Gastrocnemius medialis (tissue), 4 donors: Measurements from ENCODE around the gene C7orf33. TPM values are rescaled to one million over a fixed set of nuclear protein-coding genes. Genes with fewer than 3 reads are reported as not detected.
A peak's percentile ranks its signal among the peaks of the same experiment; 100 is the strongest.

ENCODE experiments used
- ATAC-seq, 2 donors: fragments of 150-250 bp; one replicate each; pipeline ENCODE4 v1.9.1; 2016
- DNase-seq, 2 donors: peaks; one replicate each; pipeline ENCODE4 v3.0.0-alpha.2; 2019
- H3K27ac ChIP-seq, 4 donors: fragments of 200-600 bp; sonication (generic); 1 replicate in 1 of 4; 2 replicates in 3 of 4; pipeline ENCODE4 v1.5.1; 2016 to 2018; ENCODE audit warnings: mild to moderate bottlenecking in 2 of 4, moderate library complexity in 1 of 4
- H3K27me3 ChIP-seq, 3 donors: fragments of 200-600 bp; sonication (generic) in 2 of 3; 1 replicate in 1 of 3; 2 replicates in 2 of 3; pipeline versions ENCODE4 v1.5.1 to v1.6.0; 2016 to 2019; ENCODE audit warnings: mild to moderate bottlenecking in 1 of 3, moderate library complexity in 1 of 3
- H3K36me3 ChIP-seq, 2 donors: fragments of 200-600 bp; sonication (generic) in 1 of 2; one replicate each; pipeline ENCODE4 v1.5.1; 2017 to 2018
- H3K4me1 ChIP-seq, 2 donors: fragments of 200-600 bp; sonication (generic) in 1 of 2; one replicate each; pipeline ENCODE4 v1.5.1; 2016 to 2017; ENCODE audit warnings: mild to moderate bottlenecking in 2 of 2
- H3K4me3 ChIP-seq, 4 donors: fragments of 200-600 bp; sonication (generic) in 3 of 4; 1 replicate in 1 of 4; 2 replicates in 3 of 4; pipeline ENCODE4 v1.5.1; 2016 to 2019; ENCODE audit warnings: mild to moderate bottlenecking in 2 of 4
- H3K9me3 ChIP-seq, 3 donors: fragments of 200-600 bp; sonication (generic) in 2 of 3; 1 replicate in 1 of 3; 2 replicates in 2 of 3; pipeline ENCODE4 v1.5.1; 2016 to 2019
- POLR2A ChIP-seq, 2 donors: fragments of 450-650 bp; IDR thresholded peaks; one replicate each; pipeline ENCODE4 v1.6.1; 2017; ENCODE audit warnings: antibody characterized with exemption in 2 of 2, mild to moderate bottlenecking in 2 of 2, moderate library complexity in 2 of 2
- in situ Hi-C, 4 donors: fragments of 200-750 bp; cut with MboI; loops; one replicate each; pipeline versions ENCODE4 v1.15.0 to v1.8.0; 2017; ENCODE audit warnings: low sequenced_read_pairs in 4 of 4
- intact Hi-C: fragments of 100-400 bp; cut with DNase I; formaldehyde crosslinking; loops from one replicate; pipeline ENCODE4 v1.15.1; 2023; ENCODE audit warnings: low total_unique reads
- total RNA-seq, 4 donors: library from RNA; depleted of rRNA; stranded (reverse); fragments of >200 nt; gene quantifications; one replicate each; pipeline versions ENCODE4 v1.1.0 to v1.2.3, GENCODE V29; 2016
- TF ChIP-seq, protein P1 (sequence below), 5 experiments: fragments of 450-650 bp in 3 of 5; fragments of 200-600 bp in 2 of 5; sonication (generic) in 2 of 5; IDR thresholded peaks in 4 of 5; conservative IDR thresholded peaks in 1 of 5; 1 replicate in 4 of 5; 2 replicates in 1 of 5; pipeline ENCODE4 v1.5.1; 2016 to 2019; ENCODE audit warnings: antibody characterized with exemption in 5 of 5, mild to moderate bottlenecking in 3 of 5, moderate library complexity in 3 of 5

C7orf33 gene
- total RNA-seq, 4 donors from 2014 or later, result not detected

DNA sequence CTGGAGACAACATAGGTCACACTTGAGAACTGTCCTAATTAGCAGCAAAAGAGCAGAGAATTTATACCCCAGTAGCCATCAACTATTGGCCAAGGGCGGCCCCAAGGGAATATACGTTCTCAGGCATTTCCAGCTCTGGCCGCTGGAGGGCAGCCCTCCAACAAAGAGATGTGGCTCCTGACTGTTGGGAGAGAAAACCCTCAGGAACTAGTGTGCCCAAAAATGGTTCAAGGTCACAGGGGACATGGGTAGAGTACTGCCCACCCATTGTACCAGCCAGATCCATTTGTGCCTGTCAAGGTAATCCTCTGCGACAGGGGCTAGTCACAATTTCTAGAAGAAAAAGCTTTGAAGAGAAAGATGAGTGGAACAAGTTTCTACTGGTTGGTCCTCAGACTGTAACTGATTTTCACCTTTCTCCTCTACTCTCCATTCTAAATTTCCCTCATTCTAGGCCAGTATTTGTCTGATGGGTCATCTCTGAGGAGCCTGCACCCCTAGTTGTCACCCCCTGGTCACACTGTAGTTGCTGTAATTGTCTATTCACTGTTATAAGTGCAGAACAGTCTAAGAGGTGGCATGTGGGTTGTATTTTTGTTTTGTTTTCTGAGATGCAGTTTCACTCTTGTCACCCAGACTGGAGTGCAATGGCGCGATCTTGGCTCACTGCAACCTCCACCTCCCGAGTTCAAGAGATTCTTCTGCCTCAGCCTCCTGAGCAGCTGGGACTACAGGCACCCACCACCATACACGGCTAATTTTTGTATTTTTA is 14.7 kb upstream of the C7orf33 start:
- DNase-seq, result peak in 1 of 2 donors; percentile 40
- in situ Hi-C loops, result loop anchor here (5.0 to 10.0 kb wide), 2 partner anchors 386 to 389 kb away; no protein-coding TSS in a partner anchor
- Histone ChIP-seq H3K27me3 (no peaks in the 10 kb centered on the region), H3K27ac (no peak overlapping the region), H3K36me3 (no peaks in the 10 kb centered on the region), H3K4me3 (no peak overlapping the region), H3K4me1 (no peaks in the 10 kb centered on the region), H3K9me3 (no peaks in the 10 kb centered on the region)
- no peak for TF ChIP-seq POLR2A (IDR thresholded peaks at IDR 0.05)
- TF ChIP-seq, protein P1, sequence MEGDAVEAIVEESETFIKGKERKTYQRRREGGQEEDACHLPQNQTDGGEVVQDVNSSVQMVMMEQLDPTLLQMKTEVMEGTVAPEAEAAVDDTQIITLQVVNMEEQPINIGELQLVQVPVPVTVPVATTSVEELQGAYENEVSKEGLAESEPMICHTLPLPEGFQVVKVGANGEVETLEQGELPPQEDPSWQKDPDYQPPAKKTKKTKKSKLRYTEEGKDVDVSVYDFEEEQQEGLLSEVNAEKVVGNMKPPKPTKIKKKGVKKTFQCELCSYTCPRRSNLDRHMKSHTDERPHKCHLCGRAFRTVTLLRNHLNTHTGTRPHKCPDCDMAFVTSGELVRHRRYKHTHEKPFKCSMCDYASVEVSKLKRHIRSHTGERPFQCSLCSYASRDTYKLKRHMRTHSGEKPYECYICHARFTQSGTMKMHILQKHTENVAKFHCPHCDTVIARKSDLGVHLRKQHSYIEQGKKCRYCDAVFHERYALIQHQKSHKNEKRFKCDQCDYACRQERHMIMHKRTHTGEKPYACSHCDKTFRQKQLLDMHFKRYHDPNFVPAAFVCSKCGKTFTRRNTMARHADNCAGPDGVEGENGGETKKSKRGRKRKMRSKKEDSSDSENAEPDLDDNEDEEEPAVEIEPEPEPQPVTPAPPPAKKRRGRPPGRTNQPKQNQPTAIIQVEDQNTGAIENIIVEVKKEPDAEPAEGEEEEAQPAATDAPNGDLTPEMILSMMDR (IDR thresholded peaks at IDR 0.05 in 4 of 5, conservative IDR thresholded peaks at IDR 0.05 in 1 of 5), result peak; percentile 53 to 80 (median 74)
- intact Hi-C loops, result loop anchor here (1.0 kb wide), 1 partner anchor 387 kb away; no protein-coding TSS in a partner anchor
- peak; percentile 54 to 85 for ATAC-seq

DNA sequence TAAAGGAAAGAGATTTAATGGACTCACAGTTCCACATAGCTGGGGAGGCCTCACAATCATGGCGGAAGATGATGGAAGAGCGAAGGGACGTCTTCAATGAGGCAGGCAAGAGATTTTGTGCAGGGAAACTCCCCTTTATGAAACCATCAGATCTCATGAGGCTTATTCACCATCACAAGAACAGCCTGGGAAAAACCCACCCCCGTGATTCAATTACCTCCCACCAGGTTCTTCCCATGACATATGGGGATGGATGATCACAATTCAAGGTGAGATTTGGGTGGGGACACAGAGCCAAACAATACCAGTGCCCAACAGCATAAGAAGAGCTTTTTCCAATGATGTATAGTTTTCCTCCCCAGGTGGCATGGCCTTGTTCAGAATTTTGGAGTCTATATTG is 11.2 kb upstream of the C7orf33 start:
- intact Hi-C loops, result no loop called here
- no peak for DNase-seq
- no peaks in the 10 kb centered on the region for H3K9me3 ChIP-seq
- H3K36me3 ChIP-seq, result no peaks in the 10 kb centered on the region
- in situ Hi-C loops, result loop anchor here (5.0 to 10.0 kb wide), 2 partner anchors 383 to 385 kb away; no protein-coding TSS in a partner anchor
- ATAC-seq, result no peak
- no peaks in the 10 kb centered on the region for H3K27me3 ChIP-seq
- H3K4me1 ChIP-seq, result no peaks in the 10 kb centered on the region
- H3K4me3 ChIP-seq, result no peak overlapping the region
- H3K27ac ChIP-seq, result no peak overlapping the region
- no peak for TF ChIP-seq POLR2A (IDR thresholded peaks at IDR 0.05)
- TF ChIP-seq, protein P1 (IDR thresholded peaks at IDR 0.05 in 4 of 5, conservative IDR thresholded peaks at IDR 0.05 in 1 of 5), result no peak

DNA sequence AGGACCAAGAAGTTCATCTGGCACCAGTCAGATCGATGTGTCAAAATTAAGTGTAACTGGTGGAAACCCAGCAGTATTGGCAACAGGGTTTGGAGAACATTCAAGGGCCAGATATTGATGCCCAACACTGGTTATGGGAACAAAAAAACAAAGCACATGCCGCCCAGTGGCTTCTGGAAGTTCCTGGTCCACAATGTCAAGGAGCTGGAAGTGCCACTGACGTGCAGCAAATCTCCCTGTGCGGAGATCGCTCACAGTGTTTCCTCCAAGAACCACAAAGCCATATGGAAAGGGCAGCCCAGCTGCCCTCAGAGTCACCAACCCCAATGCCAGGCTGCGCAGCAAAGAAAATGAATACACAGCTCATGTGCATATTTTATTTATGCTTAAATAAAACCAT is 10.1 kb upstream of the C7orf33 start:
- Histone ChIP-seq H3K4me3 (no peak overlapping the region), H3K9me3 (no peaks in the 10 kb centered on the region), H3K27me3 (no peaks in the 10 kb centered on the region), H3K36me3 (no peaks in the 10 kb centered on the region), H3K4me1 (no peaks in the 10 kb centered on the region), H3K27ac (no peak overlapping the region)
- TF ChIP-seq, protein P1 (IDR thresholded peaks at IDR 0.05 in 4 of 5, conservative IDR thresholded peaks at IDR 0.05 in 1 of 5), result no peak
- TF ChIP-seq POLR2A (IDR thresholded peaks at IDR 0.05), result no peak
- DNase-seq (no peak), ATAC-seq (no peak)
- intact Hi-C loops (loop anchor here (10.0 kb wide), 1 partner anchor 284 kb away; no protein-coding TSS in a partner anchor), in situ Hi-C loops (no loop called here)

DNA sequence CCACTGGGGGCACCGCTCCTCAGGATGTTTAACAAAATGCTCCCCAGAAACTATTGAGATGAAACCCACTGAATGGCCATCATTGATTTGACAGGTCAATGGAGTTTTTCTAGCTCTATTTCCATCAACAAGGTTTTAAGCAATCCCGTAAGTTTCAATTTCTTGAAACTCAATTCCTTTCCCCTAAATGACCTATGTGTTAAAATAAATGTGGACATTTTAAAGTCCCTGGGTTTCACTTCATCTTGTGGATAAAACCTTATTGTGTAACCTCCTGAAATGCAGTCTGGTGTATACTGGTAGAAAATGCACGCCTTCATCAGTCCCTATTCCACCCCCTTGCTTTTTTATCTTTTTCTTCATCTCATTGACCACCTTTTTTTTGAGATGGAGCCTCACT is 8.9 kb upstream of the C7orf33 start:
- Histone ChIP-seq H3K27ac (no peak overlapping the region), H3K4me3 (no peak overlapping the region), H3K4me1 (no peaks in the 10 kb centered on the region), H3K9me3 (no peaks in the 10 kb centered on the region), H3K27me3 (no peaks in the 10 kb centered on the region), H3K36me3 (no peaks in the 10 kb centered on the region)
- no peak for ATAC-seq
- intact Hi-C loops, result loop anchor here (10.0 kb wide), 1 partner anchor 283 kb away; no protein-coding TSS in a partner anchor
- DNase-seq, result no peak
- in situ Hi-C loops, result no loop called here
- TF ChIP-seq, protein P1 (IDR thresholded peaks at IDR 0.05 in 4 of 5, conservative IDR thresholded peaks at IDR 0.05 in 1 of 5), result no peak
- no peak for TF ChIP-seq POLR2A (IDR thresholded peaks at IDR 0.05)
